ENCODE measurements around the gene DYNAP. TPM values are rescaled to one million over a fixed set of nuclear protein-coding genes. Genes with fewer than 3 reads are reported as not detected.

The DYNAP gene
- total RNA-seq: not detected

GRCh38 chr18:54590945-54591344 is at the start of gene DYNAP:
Gene DYNAP, plus strand, starts transcription at chr18:54591245. Its CDS starts 38 bp downstream, at chr18:54591283.
- Histone ChIP-seq H3K27me3 (no peaks in the 10 kb centered on the region), H3K27ac (no peak within 1 kb of the TSS), H3K36me3 (no peaks in the 10 kb centered on the region), H3K4me3 (replicated peaks in 1 of 3) (no peak within 1 kb of the TSS), H3K9me3 (no peaks in the 10 kb centered on the region), H3K4me1 (no peaks in the 10 kb centered on the region)
- no peak for TF ChIP-seq CTCF (IDR thresholded peaks at IDR 0.05)
- TF ChIP-seq POLR2A (IDR thresholded peaks at IDR 0.05): no peak
- WGBS, 2 donors: 82 to 87% methylated on average over 5 of the region's 5 CpGs
- intact Hi-C loops (cut with DNase I): no loop called here
- no peak for DNase-seq

GRCh38 chr18:54551590-54551989 is 39.5 kb upstream of the DYNAP start:
- H3K27me3 ChIP-seq: no peaks in the 10 kb centered on the region
- DNase-seq: no peak
- no peak overlapping the region for H3K27ac ChIP-seq
- no peak for TF ChIP-seq CTCF (IDR thresholded peaks at IDR 0.05)
- TF ChIP-seq POLR2A (IDR thresholded peaks at IDR 0.05): no peak
- intact Hi-C loops (cut with DNase I): no loop called here
- no peaks in the 10 kb centered on the region for H3K36me3 ChIP-seq
- no peak overlapping the region for H3K4me3 ChIP-seq (replicated peaks in 1 of 3)
- 93% methylated on average over 1 of the region's 1 CpG for WGBS, 2 donors
- no peaks in the 10 kb centered on the region for H3K9me3 ChIP-seq
- no peaks in the 10 kb centered on the region for H3K4me1 ChIP-seq

- TF ChIP-seq POLR2A (IDR thresholded peaks at IDR 0.05) (no peak), CTCF (IDR thresholded peaks at IDR 0.05) (no peak)
- intact Hi-C loops (cut with DNase I): loop anchor here (5.0 kb wide), 1 partner anchor 117 kb away; no protein-coding TSS in a partner anchor
- H3K4me3 ChIP-seq (replicated peaks in 1 of 3): no peak overlapping the region
- H3K9me3 ChIP-seq: no peaks in the 10 kb centered on the region
- DNase-seq: peak; percentile 16 to 38
- WGBS, 2 donors: 46 to 47% methylated on average over 2 of the region's 2 CpGs
- no peak overlapping the region for H3K27ac ChIP-seq
- H3K36me3 ChIP-seq: no peaks in the 10 kb centered on the region
- H3K27me3 ChIP-seq: no peaks in the 10 kb centered on the region
- no peaks in the 10 kb centered on the region for H3K4me1 ChIP-seq
Measured at GRCh38 chr18:54555286-54555685, 35.8 kb upstream of the DYNAP start.

GRCh38 chr18:54555996-54556395 is 35.0 kb upstream of the DYNAP start:
- H3K4me1 ChIP-seq: no peaks in the 10 kb centered on the region
- WGBS, 2 donors: 86 to 91% methylated on average over 1 of the region's 1 CpG

GRCh38 chr18:54557958-54558357 is 33.1 kb upstream of the DYNAP start:
- no peak for DNase-seq
- no peaks in the 10 kb centered on the region for H3K36me3 ChIP-seq
- intact Hi-C loops (cut with DNase I): loop anchor here (5.0 kb wide), 1 partner anchor 114 kb away; no protein-coding TSS in a partner anchor
- no peak overlapping the region for H3K4me3 ChIP-seq (replicated peaks in 1 of 3)
- H3K27ac ChIP-seq: no peak overlapping the region
- no peaks in the 10 kb centered on the region for H3K27me3 ChIP-seq
- no peaks in the 10 kb centered on the region for H3K4me1 ChIP-seq
- TF ChIP-seq POLR2A (IDR thresholded peaks at IDR 0.05) (no peak), CTCF (IDR thresholded peaks at IDR 0.05) (no peak)
- 58 to 62% methylated on average over 2 of the region's 2 CpGs for WGBS, 2 donors
- no peaks in the 10 kb centered on the region for H3K9me3 ChIP-seq

More at GRCh38 chr18:54555996-54556395, 35.0 kb upstream of the DYNAP start:
- no peaks in the 10 kb centered on the region for H3K9me3 ChIP-seq
- TF ChIP-seq POLR2A (IDR thresholded peaks at IDR 0.05) (no peak), CTCF (IDR thresholded peaks at IDR 0.05) (no peak)
- H3K4me3 ChIP-seq (replicated peaks in 1 of 3): no peak overlapping the region
- no peaks in the 10 kb centered on the region for H3K36me3 ChIP-seq
- H3K27ac ChIP-seq: no peak overlapping the region
- intact Hi-C loops (cut with DNase I): loop anchor here (5.0 kb wide), 1 partner anchor 116 kb away; no protein-coding TSS in a partner anchor
- no peaks in the 10 kb centered on the region for H3K27me3 ChIP-seq
- no peak for DNase-seq

Measured in thyroid gland (tissue), 4 donors.